Natural killer cell (primary cell): ENCODE measurements around the gene ADAMTS18. TPM values are rescaled to one million over a fixed set of nuclear protein-coding genes. Genes with fewer than 3 reads are reported as not detected.

Source experiments
- ATAC-seq, 3 donors: fragments of 150-1000 bp in 2 of 3; fragments of 200-7000 bp in 1 of 3; cut with Tn5 transposase; 1 replicate in 1 of 3; 2 replicates in 2 of 3; pipeline ENCODE4 v1.10.0; 2021; ENCODE audit warnings: mild to moderate bottlenecking in 2 of 3, moderate library complexity in 2 of 3
- DNase-seq, 2 donors: peaks; one replicate each; pipeline versions ENCODE4 v3.0.0 to v3.0.0-alpha.2; 2013 to 2021; ENCODE audit warnings: mixed read lengths in 1 of 2
- H3K27ac ChIP-seq: one replicate; pipeline ENCODE4 v1.5.1; 2013; ENCODE audit warnings: mild to moderate bottlenecking, low read length
- H3K27me3 ChIP-seq: one replicate; pipeline ENCODE4 v1.6.1; 2013; ENCODE audit warnings: low read length; ENCODE audit not compliant: control insufficient read depth, insufficient read depth
- H3K36me3 ChIP-seq: one replicate; pipeline ENCODE4 v1.6.1; 2013; ENCODE audit warnings: low read length; ENCODE audit not compliant: control insufficient read depth, insufficient read depth
- H3K4me1 ChIP-seq: one replicate; pipeline ENCODE4 v1.6.1; 2013; ENCODE audit warnings: low read length; ENCODE audit not compliant: control insufficient read depth, insufficient read depth
- H3K4me3 ChIP-seq: one replicate; pipeline ENCODE4 v1.5.1; 2013; ENCODE audit warnings: low read length
- H3K9me3 ChIP-seq: one replicate; pipeline ENCODE4 v1.6.1; 2013; ENCODE audit warnings: low read length; ENCODE audit not compliant: control insufficient read depth, insufficient read depth
- H3K27ac Mint-ChIP-seq, 2 donors: one replicate each; pipeline ENCODE4 v1.8.0; 2022; ENCODE audit warnings: mild to moderate bottlenecking in 2 of 2, mixed read lengths in 2 of 2, moderate library complexity in 1 of 2
- H3K27me3 Mint-ChIP-seq, 2 donors: one replicate each; pipeline ENCODE4 v1.8.0; 2022; ENCODE audit warnings: low read depth in 2 of 2, mixed read lengths in 2 of 2
- H3K36me3 Mint-ChIP-seq: one replicate; pipeline ENCODE4 v1.8.0; 2022; ENCODE audit warnings: mixed read lengths
- H3K4me1 Mint-ChIP-seq, 2 donors: one replicate each; pipeline ENCODE4 v1.8.0; 2022; ENCODE audit warnings: mixed read lengths in 2 of 2
- H3K4me3 Mint-ChIP-seq: one replicate; pipeline ENCODE4 v1.8.0; 2022; ENCODE audit warnings: mild to moderate bottlenecking, moderate library complexity, mixed read lengths
- H3K9me3 Mint-ChIP-seq, 2 donors: one replicate each; pipeline ENCODE4 v1.8.0; 2022; ENCODE audit warnings: mixed read lengths in 2 of 2
- WGBS: methylation state at CpG from one replicate; pipeline ENCODE4 v1.1.7; 2013; ENCODE audit warnings: missing lambda C conversion rate; ENCODE audit not compliant: insufficient coverage; 5-methylcytosine and 5-hydroxymethylcytosine counted together
- intact Hi-C: fragments of 100-400 bp; cut with micrococcal nuclease; formaldehyde crosslinking; loops from one replicate; pipeline ENCODE4 v1.14.2; 2022
- total RNA-seq, 4 donors: library from RNA; stranded (reverse); fragments of 120-200 nt in 1 of 4; gene quantifications; one replicate each; pipeline versions ENCODE4 v1.2.3 to v1.2.4, GENCODE V29; 2013 to 2022
- TF ChIP-seq, protein P1 (sequence below): fragments of 200-600 bp; IDR thresholded peaks from one replicate; pipeline ENCODE4 v1.8.0; 2022; ENCODE audit warnings: antibody characterized with exemption

Gene ADAMTS18
- total RNA-seq, 3 donors from 2014 or later (not counting 1 experiment from before 2014, with no cell fraction given) = not detected

DNA sequence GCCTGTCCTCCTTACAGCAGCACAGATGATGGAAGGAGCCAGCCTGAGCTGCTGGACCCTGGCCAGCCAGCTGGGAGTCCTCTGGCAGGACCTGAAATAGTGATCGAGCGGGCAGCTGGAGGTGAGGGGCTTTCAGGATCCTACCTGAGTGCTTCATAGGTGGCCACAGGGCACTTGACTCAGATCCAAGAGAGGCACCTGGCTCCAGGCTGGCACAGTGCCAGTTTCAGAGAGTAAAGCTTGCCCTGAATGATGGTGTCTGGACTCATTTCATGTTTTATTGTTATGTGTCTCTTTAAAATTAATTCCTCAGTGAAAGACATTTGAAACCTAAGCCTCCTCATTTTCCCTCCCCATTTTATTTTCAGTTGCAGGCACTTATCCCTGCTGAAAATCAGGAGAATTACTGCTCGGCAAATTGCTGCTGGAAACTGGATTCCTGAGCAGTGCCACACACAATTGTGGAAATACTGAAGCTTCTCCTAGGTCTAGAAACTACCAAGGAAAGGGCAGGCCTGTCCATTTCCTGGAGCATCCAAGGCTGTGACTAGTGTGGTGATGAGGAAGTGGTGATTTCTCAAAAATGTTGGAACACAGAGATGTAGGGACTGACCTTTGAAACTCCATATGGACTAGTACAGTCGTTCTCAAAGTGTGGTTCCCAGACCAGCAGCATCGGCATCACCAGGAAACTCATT is 16.1 kb upstream of the ADAMTS18 start:
- WGBS = 76% methylated on average over 5 of the region's 5 CpGs
- Histone ChIP-seq H3K4me1 (no peaks in the 10 kb centered on the region), H3K9me3 (no peaks in the 10 kb centered on the region), H3K27ac (no peak overlapping the region), H3K4me3 (no peak overlapping the region), H3K27me3 (no peaks in the 10 kb centered on the region), H3K36me3 (no peaks in the 10 kb centered on the region)
- Mint-ChIP-seq H3K4me3 (no peak overlapping the region), H3K27me3 (peaks cover 10 to 17% of the 10 kb centered on the region in 2 donors), H3K9me3 (peaks cover 0 to 2% of the 10 kb centered on the region in 2 donors), H3K4me1 (no peaks in the 10 kb centered on the region), H3K27ac (no peak overlapping the region), H3K36me3 (no peaks in the 10 kb centered on the region)
- intact Hi-C loops = no loop called here
- TF ChIP-seq, protein P1, sequence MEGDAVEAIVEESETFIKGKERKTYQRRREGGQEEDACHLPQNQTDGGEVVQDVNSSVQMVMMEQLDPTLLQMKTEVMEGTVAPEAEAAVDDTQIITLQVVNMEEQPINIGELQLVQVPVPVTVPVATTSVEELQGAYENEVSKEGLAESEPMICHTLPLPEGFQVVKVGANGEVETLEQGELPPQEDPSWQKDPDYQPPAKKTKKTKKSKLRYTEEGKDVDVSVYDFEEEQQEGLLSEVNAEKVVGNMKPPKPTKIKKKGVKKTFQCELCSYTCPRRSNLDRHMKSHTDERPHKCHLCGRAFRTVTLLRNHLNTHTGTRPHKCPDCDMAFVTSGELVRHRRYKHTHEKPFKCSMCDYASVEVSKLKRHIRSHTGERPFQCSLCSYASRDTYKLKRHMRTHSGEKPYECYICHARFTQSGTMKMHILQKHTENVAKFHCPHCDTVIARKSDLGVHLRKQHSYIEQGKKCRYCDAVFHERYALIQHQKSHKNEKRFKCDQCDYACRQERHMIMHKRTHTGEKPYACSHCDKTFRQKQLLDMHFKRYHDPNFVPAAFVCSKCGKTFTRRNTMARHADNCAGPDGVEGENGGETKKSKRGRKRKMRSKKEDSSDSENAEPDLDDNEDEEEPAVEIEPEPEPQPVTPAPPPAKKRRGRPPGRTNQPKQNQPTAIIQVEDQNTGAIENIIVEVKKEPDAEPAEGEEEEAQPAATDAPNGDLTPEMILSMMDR = no peak
- no peak for DNase-seq
- ATAC-seq = no peak

DNA sequence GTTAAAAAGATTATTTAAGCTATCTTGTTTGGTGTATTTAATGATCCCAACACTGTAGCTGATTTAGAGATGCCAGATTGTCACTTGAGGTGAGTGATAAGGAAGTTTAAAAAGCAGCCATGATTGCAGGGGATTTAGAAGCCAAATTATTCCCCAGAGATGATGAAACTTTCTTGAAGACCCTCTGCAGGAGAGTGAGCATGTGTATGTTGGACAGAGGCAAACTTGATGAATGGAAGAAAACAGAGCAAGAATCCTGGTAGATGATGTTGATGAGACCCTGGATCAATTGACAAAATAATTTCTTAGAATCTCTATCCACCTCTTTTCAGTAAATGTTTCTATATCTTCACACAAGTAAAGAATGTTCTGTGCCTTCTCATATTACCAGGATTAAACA is 14.4 kb upstream of the ADAMTS18 start:
- intact Hi-C loops = no loop called here
- Histone ChIP-seq H3K4me1 (no peaks in the 10 kb centered on the region), H3K27me3 (no peaks in the 10 kb centered on the region), H3K27ac (no peak overlapping the region), H3K9me3 (no peaks in the 10 kb centered on the region), H3K4me3 (no peak overlapping the region), H3K36me3 (no peaks in the 10 kb centered on the region)
- no peak overlapping the region for H3K4me3 Mint-ChIP-seq
- DNase-seq (no peak), ATAC-seq (no peak)
- H3K27ac Mint-ChIP-seq = no peak overlapping the region
- peaks cover 13 to 17% of the 10 kb centered on the region in 2 donors for H3K27me3 Mint-ChIP-seq
- no peaks in the 10 kb centered on the region for H3K4me1 Mint-ChIP-seq
- H3K9me3 Mint-ChIP-seq = peaks cover 0 to 2% of the 10 kb centered on the region in 2 donors
- H3K36me3 Mint-ChIP-seq = no peaks in the 10 kb centered on the region
- TF ChIP-seq, protein P1 = no peak

DNA sequence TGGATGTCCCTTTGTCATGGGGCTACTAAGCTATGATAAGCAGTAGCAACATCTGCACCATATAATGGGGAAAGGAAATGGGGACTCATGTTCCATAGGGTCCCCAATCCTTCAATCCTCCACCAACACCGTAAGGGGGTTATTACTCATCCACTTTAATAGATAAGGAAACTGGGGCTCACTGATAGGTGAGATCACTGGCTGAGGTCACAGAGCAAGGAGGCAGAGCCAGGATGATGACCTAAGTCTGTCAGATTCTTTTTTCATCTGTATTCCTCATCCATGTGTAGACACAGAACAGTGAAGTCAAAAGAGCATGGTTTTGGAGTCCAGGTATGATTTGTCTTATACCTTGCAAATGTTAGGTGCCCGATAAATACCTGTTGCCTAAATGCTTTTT is 10.5 kb upstream of the ADAMTS18 start:
- Mint-ChIP-seq H3K9me3 (no peaks in the 10 kb centered on the region), H3K4me3 (no peak overlapping the region), H3K27me3 (peaks cover 14 to 30% of the 10 kb centered on the region in 2 donors), H3K36me3 (no peaks in the 10 kb centered on the region), H3K4me1 (no peaks in the 10 kb centered on the region), H3K27ac (no peak overlapping the region)
- Histone ChIP-seq H3K27me3 (no peaks in the 10 kb centered on the region), H3K4me1 (no peaks in the 10 kb centered on the region), H3K27ac (no peak overlapping the region), H3K36me3 (no peaks in the 10 kb centered on the region), H3K4me3 (no peak overlapping the region), H3K9me3 (no peaks in the 10 kb centered on the region)
- TF ChIP-seq, protein P1 = no peak
- WGBS = 100% methylated on average over 1 of the region's 2 CpGs
- no peak for ATAC-seq
- DNase-seq = no peak
- intact Hi-C loops = no loop called here

GRCh38 chr16:77444147-77444460 is 9.3 kb upstream of the ADAMTS18 start:
- H3K27ac Mint-ChIP-seq = no peak overlapping the region
- Histone ChIP-seq H3K4me1 (no peaks in the 10 kb centered on the region), H3K27ac (no peak overlapping the region), H3K4me3 (no peak overlapping the region), H3K36me3 (no peaks in the 10 kb centered on the region), H3K27me3 (no peaks in the 10 kb centered on the region), H3K9me3 (no peaks in the 10 kb centered on the region)
- intact Hi-C loops = no loop called here
- no peaks in the 10 kb centered on the region for H3K4me1 Mint-ChIP-seq
- no peak overlapping the region for H3K4me3 Mint-ChIP-seq
- TF ChIP-seq, protein P1 = no peak
- DNase-seq (no peak), ATAC-seq (no peak)
- WGBS = 50% methylated on average over 1 of the region's 1 CpG
- H3K9me3 Mint-ChIP-seq = no peaks in the 10 kb centered on the region
- no peaks in the 10 kb centered on the region for H3K36me3 Mint-ChIP-seq
- H3K27me3 Mint-ChIP-seq = peaks cover 11 to 35% of the 10 kb centered on the region in 2 donors
